Prostate gland (tissue), 2 donors: Measurements from ENCODE around the gene NLRC3. TPM values are rescaled to one million over a fixed set of nuclear protein-coding genes. Genes with fewer than 3 reads are reported as not detected.

Experiments
- DNase-seq: peaks from one replicate; pipeline ENCODE4 v3.0.0-alpha.2; 2019; ENCODE audit warnings: low spot score
- H3K27ac ChIP-seq, 2 donors: fragments of 200-600 bp; sonication (generic); 2 replicates each; pipeline ENCODE4 v1.5.1; 2017 to 2019
- H3K27me3 ChIP-seq: fragments of 200-600 bp; sonication (generic); replicated peaks from 2 replicates; pipeline ENCODE4 v1.5.1; 2019; ENCODE audit not compliant: insufficient read depth
- H3K36me3 ChIP-seq, 2 donors: fragments of 200-600 bp; sonication (generic); 1 replicate in 1 of 2; 2 replicates in 1 of 2; pipeline versions ENCODE4 v1.5.1 to v1.8.1; 2017 to 2019
- H3K4me1 ChIP-seq: fragments of 200-600 bp; sonication (generic); replicated peaks from 2 replicates; pipeline ENCODE4 v1.5.1; 2019
- H3K4me3 ChIP-seq, 2 donors: fragments of 200-600 bp; sonication (generic); 2 replicates each; pipeline ENCODE4 v1.5.1; 2017 to 2019
- H3K9me3 ChIP-seq: fragments of 200-600 bp; sonication (generic); 2 replicates; pipeline ENCODE4 v1.5.1; 2017
- POLR2A ChIP-seq: fragments of 450-650 bp; IDR thresholded peaks from one replicate; pipeline ENCODE4 v1.6.1; 2016; ENCODE audit warnings: antibody characterized with exemption, mild to moderate bottlenecking
- POLR2AphosphoS5 ChIP-seq: sonication (generic); formaldehyde crosslinking; IDR thresholded peaks from one replicate; pipeline ENCODE4 v1.6.1; 2017; ENCODE audit warnings: antibody characterized with exemption
- WGBS: methylation state at CpG from one replicate; pipeline ENCODE4 v1.1.5; 2018; 5-methylcytosine and 5-hydroxymethylcytosine counted together
- intact Hi-C: fragments of 100-400 bp; cut with DNase I; formaldehyde crosslinking; loops from one replicate; pipeline ENCODE4 v1.14.2; 2022
- total RNA-seq, 2 donors: library from RNA; depleted of rRNA; stranded (reverse); fragments of >200 nt; gene quantifications; one replicate each; pipeline ENCODE4 v1.1.0, GENCODE V29; 2016
- TF ChIP-seq, protein P1 (sequence below), 4 experiments: fragments of 200-600 bp in 2 of 4; fragments of 450-650 bp in 2 of 4; sonication (generic) in 2 of 4; IDR thresholded peaks; 1 replicate in 3 of 4; 2 replicates in 1 of 4; pipeline ENCODE4 v1.5.1; 2016 to 2019; ENCODE audit warnings: antibody characterized with exemption in 4 of 4, mild to moderate bottlenecking in 2 of 4, moderate library complexity in 2 of 4

NLRC3 gene
- total RNA-seq, 2 donors from 2014 or later, result 0.85 to 0.87 TPM

DNA sequence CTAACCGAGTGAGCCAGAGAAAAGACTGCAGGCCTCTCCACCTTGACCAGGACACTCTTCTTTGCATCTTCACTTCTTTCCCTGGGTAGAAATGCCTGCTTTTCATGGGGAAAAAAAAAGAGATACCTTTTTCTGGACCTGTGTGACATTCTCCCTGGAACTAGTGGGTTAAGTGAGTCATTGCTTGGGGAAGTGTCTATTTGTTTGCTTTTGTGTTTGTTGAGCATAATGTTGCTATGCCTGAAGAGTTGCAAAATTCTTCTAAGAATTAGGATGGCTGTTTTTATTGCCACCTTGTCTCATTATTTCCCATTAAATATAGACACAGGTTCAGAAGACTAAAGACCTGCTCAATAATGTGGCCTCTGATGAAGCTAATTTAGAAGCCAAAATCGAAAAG lies 57.6 kb downstream of the NLRC3 start:
- Histone ChIP-seq H3K27me3 (no peaks in the 10 kb centered on the region), H3K9me3 (no peaks in the 10 kb centered on the region), H3K27ac (no peak overlapping the region), H3K4me3 (no peak overlapping the region), H3K4me1 (no peaks in the 10 kb centered on the region), H3K36me3 (peaks cover 0 to 11% of the 10 kb centered on the region in 2 donors)
- intact Hi-C loops, result no loop called here
- 96% methylated on average over 2 of the region's 2 CpGs for WGBS
- TF ChIP-seq, protein P1, sequence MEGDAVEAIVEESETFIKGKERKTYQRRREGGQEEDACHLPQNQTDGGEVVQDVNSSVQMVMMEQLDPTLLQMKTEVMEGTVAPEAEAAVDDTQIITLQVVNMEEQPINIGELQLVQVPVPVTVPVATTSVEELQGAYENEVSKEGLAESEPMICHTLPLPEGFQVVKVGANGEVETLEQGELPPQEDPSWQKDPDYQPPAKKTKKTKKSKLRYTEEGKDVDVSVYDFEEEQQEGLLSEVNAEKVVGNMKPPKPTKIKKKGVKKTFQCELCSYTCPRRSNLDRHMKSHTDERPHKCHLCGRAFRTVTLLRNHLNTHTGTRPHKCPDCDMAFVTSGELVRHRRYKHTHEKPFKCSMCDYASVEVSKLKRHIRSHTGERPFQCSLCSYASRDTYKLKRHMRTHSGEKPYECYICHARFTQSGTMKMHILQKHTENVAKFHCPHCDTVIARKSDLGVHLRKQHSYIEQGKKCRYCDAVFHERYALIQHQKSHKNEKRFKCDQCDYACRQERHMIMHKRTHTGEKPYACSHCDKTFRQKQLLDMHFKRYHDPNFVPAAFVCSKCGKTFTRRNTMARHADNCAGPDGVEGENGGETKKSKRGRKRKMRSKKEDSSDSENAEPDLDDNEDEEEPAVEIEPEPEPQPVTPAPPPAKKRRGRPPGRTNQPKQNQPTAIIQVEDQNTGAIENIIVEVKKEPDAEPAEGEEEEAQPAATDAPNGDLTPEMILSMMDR (IDR thresholded peaks at IDR 0.05), result no peak
- TF ChIP-seq POLR2A (no peak), POLR2AphosphoS5 (no peak)
- no peak for DNase-seq

DNA sequence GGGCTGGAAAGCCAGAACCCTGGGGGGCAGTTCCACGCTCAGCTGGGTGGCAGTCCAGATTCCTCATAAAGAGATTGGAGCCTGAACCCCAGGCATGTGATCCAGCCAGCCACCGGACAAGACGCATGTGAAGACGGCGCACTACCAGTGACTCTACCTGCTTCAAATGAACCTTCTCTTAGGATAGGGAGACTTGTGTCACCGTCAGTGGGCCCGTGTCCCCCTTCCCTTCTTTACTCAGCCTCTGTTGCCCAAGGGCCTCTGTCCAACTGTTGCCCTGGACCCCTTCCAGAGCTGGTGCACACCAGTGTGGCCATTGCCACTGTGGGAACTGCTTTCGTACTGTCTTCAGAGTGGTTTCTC lies 58.2 kb downstream of the NLRC3 start:
- peaks cover 0 to 9% of the 10 kb centered on the region in 2 donors for H3K36me3 ChIP-seq
- DNase-seq, result no peak
- 94% methylated on average over 8 of the region's 8 CpGs for WGBS
- intact Hi-C loops, result no loop called here
- H3K4me1 ChIP-seq, result no peaks in the 10 kb centered on the region
- TF ChIP-seq POLR2AphosphoS5 (no peak), POLR2A (no peak)
- TF ChIP-seq, protein P1 (IDR thresholded peaks at IDR 0.05), result no peak
- H3K4me3 ChIP-seq, result no peak overlapping the region
- H3K27ac ChIP-seq, result no peak overlapping the region
- H3K27me3 ChIP-seq, result no peaks in the 10 kb centered on the region
- no peaks in the 10 kb centered on the region for H3K9me3 ChIP-seq

DNA sequence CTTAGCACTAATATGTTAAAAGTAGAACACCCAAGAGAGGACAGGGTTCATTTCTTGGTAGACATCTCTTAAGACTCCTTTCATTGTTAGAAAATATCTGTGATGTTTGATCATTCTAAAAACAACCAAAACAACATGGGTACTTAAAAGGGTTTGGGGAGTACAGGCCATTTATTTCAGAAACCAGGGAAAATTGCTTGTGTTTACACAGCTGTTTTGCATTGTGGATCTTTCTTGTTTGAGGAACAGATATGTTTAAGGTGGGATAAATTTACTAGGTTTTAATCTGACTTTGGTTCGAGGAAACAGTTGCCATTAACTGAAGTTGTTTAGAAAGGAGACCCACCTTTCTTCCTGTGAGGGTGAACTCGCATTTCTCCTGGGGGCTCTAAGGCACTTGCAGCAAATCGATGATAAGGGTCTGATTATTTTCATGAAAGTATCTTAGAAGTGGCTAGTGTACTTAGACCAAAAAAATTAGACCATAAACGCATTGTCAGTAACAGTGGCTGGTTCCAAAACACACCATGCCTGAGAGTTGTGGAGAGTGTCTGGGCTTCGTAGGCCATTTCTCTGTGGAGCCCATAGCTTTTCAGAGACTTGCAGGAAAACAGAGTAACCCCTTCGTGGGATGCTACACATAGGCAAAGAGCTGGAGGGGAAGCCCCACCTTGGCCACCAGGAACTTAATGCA lies 58.8 kb downstream of the NLRC3 start:
- peaks cover 0 to 4% of the 10 kb centered on the region in 2 donors for H3K36me3 ChIP-seq
- no peaks in the 10 kb centered on the region for H3K27me3 ChIP-seq
- TF ChIP-seq, protein P1 (IDR thresholded peaks at IDR 0.05), result no peak
- TF ChIP-seq POLR2A (no peak), POLR2AphosphoS5 (no peak)
- 53% methylated on average over 6 of the region's 6 CpGs for WGBS
- H3K27ac ChIP-seq, result no peak overlapping the region
- no peak for DNase-seq
- no peaks in the 10 kb centered on the region for H3K4me1 ChIP-seq
- intact Hi-C loops, result no loop called here
- H3K9me3 ChIP-seq, result no peaks in the 10 kb centered on the region
- H3K4me3 ChIP-seq, result no peak overlapping the region

DNA sequence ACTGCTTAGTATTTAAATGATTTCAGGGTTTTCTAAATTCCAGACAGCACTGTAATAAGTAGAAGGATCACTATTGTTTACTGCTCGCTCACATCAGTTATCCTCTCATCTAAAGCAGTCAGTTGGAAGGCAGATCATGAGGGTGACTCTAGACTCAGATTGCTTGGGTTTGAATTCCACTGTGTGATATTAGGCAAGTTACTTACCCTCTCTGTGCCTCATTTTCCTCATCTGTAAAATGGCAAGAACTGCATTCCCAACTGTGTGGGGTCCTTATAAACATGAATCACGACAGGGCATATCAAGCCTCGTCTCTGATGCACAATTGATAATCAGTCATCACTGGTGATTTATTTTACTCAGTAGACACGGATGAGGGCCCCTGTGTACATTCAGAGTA lies 61.3 kb downstream of the NLRC3 start:
- H3K4me1 ChIP-seq, result no peaks in the 10 kb centered on the region
- no peaks in the 10 kb centered on the region for H3K9me3 ChIP-seq
- TF ChIP-seq, protein P1 (IDR thresholded peaks at IDR 0.05), result no peak
- TF ChIP-seq POLR2A, result no peak
- TF ChIP-seq POLR2AphosphoS5, result no peak
- 94% methylated on average over 4 of the region's 4 CpGs for WGBS
- peaks cover 0 to 5% of the 10 kb centered on the region in 2 donors for H3K36me3 ChIP-seq
- no peak for DNase-seq
- H3K27me3 ChIP-seq, result no peaks in the 10 kb centered on the region
- H3K4me3 ChIP-seq, result no peak overlapping the region
- intact Hi-C loops, result no loop called here
- no peak overlapping the region for H3K27ac ChIP-seq

DNA sequence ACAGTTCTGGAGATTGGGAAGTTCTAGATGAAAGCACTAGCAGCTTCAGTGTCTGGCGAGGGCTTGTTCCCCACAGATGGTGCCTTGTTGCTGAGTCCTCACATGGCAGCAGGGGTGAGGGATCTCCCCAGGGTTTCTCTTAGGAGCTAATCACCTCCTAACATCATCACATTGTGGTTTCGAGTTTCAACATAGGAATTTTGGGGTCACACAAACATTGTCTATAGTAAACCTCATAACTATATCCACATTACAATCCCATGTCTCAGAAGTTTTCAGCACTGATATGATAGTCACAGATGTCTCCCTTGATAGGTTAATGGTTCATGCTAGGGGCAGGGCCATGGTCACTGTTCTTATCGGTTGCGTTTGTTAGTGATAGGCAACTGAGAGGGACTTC lies 62.6 kb downstream of the NLRC3 start:
- 90% methylated on average over 4 of the region's 4 CpGs for WGBS

More for the DNA sequence above, 62.6 kb downstream of the NLRC3 start:
- no peak overlapping the region for H3K27ac ChIP-seq
- intact Hi-C loops, result no loop called here
- H3K4me3 ChIP-seq, result no peak overlapping the region
- no peak for DNase-seq
- no peaks in the 10 kb centered on the region for H3K4me1 ChIP-seq
- no peaks in the 10 kb centered on the region for H3K9me3 ChIP-seq
- TF ChIP-seq, protein P1 (IDR thresholded peaks at IDR 0.05), result no peak
- TF ChIP-seq POLR2AphosphoS5 (no peak), POLR2A (no peak)
- H3K27me3 ChIP-seq, result no peaks in the 10 kb centered on the region
- H3K36me3 ChIP-seq, result peaks cover 0 to 5% of the 10 kb centered on the region in 2 donors
